ENCODE results near the gene LAYN. TPM values are rescaled to one million over a fixed set of nuclear protein-coding genes. Genes with fewer than 3 reads are reported as not detected.

LAYN gene
- total RNA-seq, 1 donor from 2014 or later: 0.98 TPM

DNA sequence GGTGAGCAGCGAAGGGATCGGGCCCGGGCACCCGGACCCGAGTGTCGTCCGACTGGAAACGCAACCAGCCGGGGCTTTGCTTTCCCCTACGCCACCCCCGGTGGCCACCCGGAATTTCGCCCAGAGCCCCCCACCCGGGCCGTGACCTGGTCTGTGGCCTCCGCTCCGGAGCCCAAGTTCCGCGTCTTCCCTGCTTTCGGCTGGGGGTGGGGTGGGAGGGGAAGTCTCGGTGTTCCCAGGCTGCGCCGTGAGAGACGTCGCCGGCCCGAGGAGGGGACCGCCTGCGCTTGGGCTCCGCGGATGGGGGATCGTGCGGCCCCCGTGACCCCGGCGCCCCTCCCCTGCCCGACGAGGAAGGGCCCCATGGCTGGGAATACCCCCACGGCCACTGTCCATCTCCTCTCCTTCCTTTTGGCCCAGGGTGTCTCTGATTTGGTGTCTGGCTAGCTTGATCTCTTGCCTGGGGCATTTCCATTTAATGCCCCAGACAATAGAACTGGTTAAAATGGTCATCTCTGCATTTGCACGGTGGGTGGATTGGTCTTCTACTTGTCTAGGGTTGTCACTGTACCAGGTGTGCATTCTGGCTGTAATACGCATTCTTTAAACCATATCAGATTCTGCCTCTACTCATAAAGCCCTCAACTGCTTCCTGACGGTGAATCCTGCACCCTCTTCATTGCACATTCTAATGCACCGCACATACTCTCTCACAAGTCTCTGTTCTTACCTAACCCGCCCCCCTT is 62.5 kb downstream of the LAYN start:
- H3K27ac Mint-ChIP-seq (ENCODE audit: unreplicated experiment): peak overlapping the region; percentile 73
- TF ChIP-seq, protein P1, sequence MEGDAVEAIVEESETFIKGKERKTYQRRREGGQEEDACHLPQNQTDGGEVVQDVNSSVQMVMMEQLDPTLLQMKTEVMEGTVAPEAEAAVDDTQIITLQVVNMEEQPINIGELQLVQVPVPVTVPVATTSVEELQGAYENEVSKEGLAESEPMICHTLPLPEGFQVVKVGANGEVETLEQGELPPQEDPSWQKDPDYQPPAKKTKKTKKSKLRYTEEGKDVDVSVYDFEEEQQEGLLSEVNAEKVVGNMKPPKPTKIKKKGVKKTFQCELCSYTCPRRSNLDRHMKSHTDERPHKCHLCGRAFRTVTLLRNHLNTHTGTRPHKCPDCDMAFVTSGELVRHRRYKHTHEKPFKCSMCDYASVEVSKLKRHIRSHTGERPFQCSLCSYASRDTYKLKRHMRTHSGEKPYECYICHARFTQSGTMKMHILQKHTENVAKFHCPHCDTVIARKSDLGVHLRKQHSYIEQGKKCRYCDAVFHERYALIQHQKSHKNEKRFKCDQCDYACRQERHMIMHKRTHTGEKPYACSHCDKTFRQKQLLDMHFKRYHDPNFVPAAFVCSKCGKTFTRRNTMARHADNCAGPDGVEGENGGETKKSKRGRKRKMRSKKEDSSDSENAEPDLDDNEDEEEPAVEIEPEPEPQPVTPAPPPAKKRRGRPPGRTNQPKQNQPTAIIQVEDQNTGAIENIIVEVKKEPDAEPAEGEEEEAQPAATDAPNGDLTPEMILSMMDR (IDR thresholded peaks at IDR 0.05; ENCODE audit: partially characterized antibody, unreplicated experiment): no peak
- peak overlapping the region; percentile 96 for H3K4me3 Mint-ChIP-seq (ENCODE audit: unreplicated experiment)
- H3K36me3 Mint-ChIP-seq (ENCODE audit: unreplicated experiment): peaks cover 4% of the 10 kb centered on the region
- H3K4me1 Mint-ChIP-seq (ENCODE audit: low read depth, unreplicated experiment): peaks cover 12% of the 10 kb centered on the region
- H3K9me3 Mint-ChIP-seq (ENCODE audit: unreplicated experiment): peaks cover 6% of the 10 kb centered on the region
- H3K27me3 Mint-ChIP-seq (ENCODE audit: unreplicated experiment): peaks cover 10% of the 10 kb centered on the region
- DNase-seq: peak; percentile 67

DNA sequence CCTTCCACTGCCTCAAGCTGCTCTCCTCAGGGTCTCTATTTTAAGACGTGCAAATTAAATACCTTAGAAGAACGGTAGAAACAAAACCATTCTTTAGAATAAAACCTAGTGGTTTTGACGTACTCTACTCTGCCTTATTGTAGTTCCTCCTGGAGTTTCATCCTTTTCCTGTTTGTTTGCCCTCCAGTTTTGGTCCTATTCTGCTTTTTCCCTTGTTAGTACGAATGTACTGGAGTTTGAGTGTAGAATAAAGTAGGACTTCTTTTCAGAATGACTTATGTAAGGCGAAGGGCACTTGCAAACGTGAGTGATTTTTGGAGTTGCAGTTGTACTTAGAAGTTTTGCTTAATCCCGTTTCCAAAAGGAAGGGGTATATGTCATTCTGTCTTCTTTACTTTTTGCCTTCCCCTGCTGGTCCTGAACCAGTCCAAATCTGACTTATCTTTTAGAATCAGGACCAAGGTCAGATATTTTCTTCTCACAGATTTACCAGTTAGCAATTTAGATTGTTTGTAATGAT is 63.2 kb downstream of the LAYN start:
- DNase-seq: no peak

DNA sequence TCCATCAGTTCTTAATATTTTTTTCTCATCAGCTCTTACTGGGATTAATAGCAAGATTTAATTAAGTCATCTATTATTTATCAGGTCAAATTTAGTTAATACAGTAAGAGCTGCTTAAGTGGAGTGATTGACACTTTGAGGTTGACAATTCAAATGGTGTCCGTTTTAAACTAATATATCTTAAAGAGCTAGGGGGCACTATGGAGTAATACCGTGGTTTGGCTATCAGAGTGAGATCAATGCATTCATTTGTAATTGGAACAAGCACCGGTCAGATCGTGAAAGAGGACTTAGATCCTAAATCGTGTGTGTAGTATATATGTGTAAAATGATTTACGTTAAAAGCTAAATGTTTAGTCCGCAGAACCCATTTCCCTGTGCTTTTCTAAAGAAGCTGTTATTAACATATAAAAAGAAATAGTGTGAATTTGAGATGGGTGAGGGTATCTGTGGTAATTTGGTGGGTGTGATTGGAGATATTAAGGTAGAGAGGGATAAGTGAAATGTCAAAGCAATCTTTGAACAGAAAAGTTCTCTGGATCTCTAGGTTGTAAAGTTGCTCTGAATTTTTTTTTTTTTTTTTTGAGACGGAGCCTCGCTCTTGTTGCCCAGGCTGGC is 64.0 kb downstream of the LAYN start:
- Mint-ChIP-seq H3K9me3 (ENCODE audit: unreplicated experiment) (peaks cover 6% of the 10 kb centered on the region), H3K27ac (ENCODE audit: unreplicated experiment) (no peak overlapping the region), H3K36me3 (ENCODE audit: unreplicated experiment) (peaks cover 4% of the 10 kb centered on the region), H3K27me3 (ENCODE audit: unreplicated experiment) (peaks cover 8% of the 10 kb centered on the region), H3K4me3 (ENCODE audit: unreplicated experiment) (peak overlapping the region; percentile 57), H3K4me1 (ENCODE audit: low read depth, unreplicated experiment) (peaks cover 12% of the 10 kb centered on the region)
- no peak for DNase-seq
- TF ChIP-seq, protein P1 (IDR thresholded peaks at IDR 0.05; ENCODE audit: partially characterized antibody, unreplicated experiment): peak; percentile 76

More for the DNA sequence above, 63.2 kb downstream of the LAYN start:
- H3K27me3 Mint-ChIP-seq (ENCODE audit: unreplicated experiment): peaks cover 8% of the 10 kb centered on the region
- TF ChIP-seq, protein P1 (IDR thresholded peaks at IDR 0.05; ENCODE audit: partially characterized antibody, unreplicated experiment): no peak
- peak overlapping the region; percentile 73 for H3K27ac Mint-ChIP-seq (ENCODE audit: unreplicated experiment)
- peaks cover 6% of the 10 kb centered on the region for H3K9me3 Mint-ChIP-seq (ENCODE audit: unreplicated experiment)
- H3K4me1 Mint-ChIP-seq (ENCODE audit: low read depth, unreplicated experiment): peaks cover 12% of the 10 kb centered on the region
- H3K4me3 Mint-ChIP-seq (ENCODE audit: unreplicated experiment): peak overlapping the region; percentile 96
- peaks cover 4% of the 10 kb centered on the region for H3K36me3 Mint-ChIP-seq (ENCODE audit: unreplicated experiment)

DNA sequence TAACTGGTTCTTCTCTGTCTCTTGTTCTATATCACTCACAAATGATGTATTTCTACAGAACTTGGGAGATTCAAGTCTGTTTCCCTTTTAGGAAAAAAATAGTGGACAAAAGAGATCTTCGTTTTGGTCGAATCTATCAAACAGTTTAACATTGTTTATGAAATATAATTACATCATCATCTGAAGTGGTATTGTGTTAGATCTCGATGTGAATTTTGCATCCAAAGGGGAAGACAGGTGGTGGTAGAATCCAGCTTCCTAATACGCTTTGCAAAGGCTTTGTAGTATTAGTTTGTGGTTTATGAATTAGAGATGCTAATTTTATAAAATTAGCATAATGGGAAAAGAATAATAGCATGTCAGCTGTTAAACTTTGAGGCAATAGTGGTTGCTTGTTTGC is 65.2 kb downstream of the LAYN start:
- peaks cover 12% of the 10 kb centered on the region for H3K4me1 Mint-ChIP-seq (ENCODE audit: low read depth, unreplicated experiment)
- TF ChIP-seq, protein P1 (IDR thresholded peaks at IDR 0.05; ENCODE audit: partially characterized antibody, unreplicated experiment): no peak
- H3K27ac Mint-ChIP-seq (ENCODE audit: unreplicated experiment): no peak overlapping the region
- peaks cover 8% of the 10 kb centered on the region for H3K27me3 Mint-ChIP-seq (ENCODE audit: unreplicated experiment)
- DNase-seq: no peak
- peaks cover 4% of the 10 kb centered on the region for H3K36me3 Mint-ChIP-seq (ENCODE audit: unreplicated experiment)
- no peak overlapping the region for H3K4me3 Mint-ChIP-seq (ENCODE audit: unreplicated experiment)
- H3K9me3 Mint-ChIP-seq (ENCODE audit: unreplicated experiment): peaks cover 6% of the 10 kb centered on the region

DNA sequence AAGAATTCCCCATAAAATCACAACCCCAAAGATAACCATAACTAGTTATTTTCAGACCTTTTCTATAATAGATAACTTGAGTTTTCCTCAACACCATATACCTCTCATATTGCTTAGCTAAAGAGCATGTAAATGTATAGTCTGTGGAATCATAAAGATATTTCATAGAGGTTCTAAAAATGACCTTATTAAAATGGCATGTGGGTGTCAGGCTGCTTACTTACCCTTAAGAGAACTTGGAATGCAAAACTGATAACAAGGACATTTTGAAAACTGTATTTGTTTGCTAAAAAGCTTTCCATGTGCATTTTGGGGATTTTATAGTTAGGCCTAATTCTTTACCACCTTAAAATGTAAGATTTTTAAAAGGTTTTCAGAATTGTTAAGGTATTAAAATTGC is 66.5 kb downstream of the LAYN start:
- H3K36me3 Mint-ChIP-seq (ENCODE audit: unreplicated experiment): peaks cover 4% of the 10 kb centered on the region
- H3K9me3 Mint-ChIP-seq (ENCODE audit: unreplicated experiment): peaks cover 6% of the 10 kb centered on the region
- no peak overlapping the region for H3K27ac Mint-ChIP-seq (ENCODE audit: unreplicated experiment)
- TF ChIP-seq, protein P1 (IDR thresholded peaks at IDR 0.05; ENCODE audit: partially characterized antibody, unreplicated experiment): no peak
- H3K4me1 Mint-ChIP-seq (ENCODE audit: low read depth, unreplicated experiment): peaks cover 12% of the 10 kb centered on the region
- no peak for DNase-seq
- no peak overlapping the region for H3K4me3 Mint-ChIP-seq (ENCODE audit: unreplicated experiment)
- peaks cover 6% of the 10 kb centered on the region for H3K27me3 Mint-ChIP-seq (ENCODE audit: unreplicated experiment)

Measured in glutamatergic neuron (in vitro differentiated cells).